Gastroesophageal sphincter (tissue), 4 donors: ENCODE measurements around the gene ATE1. TPM values are rescaled to one million over a fixed set of nuclear protein-coding genes. Genes with fewer than 3 reads are reported as not detected.

Experiments used
- ATAC-seq: fragments of 150-250 bp; one replicate; pipeline ENCODE4 v1.9.1; 2016; ENCODE audit warnings: mild to moderate bottlenecking, moderate library complexity
- H3K27ac ChIP-seq, 4 donors: fragments of 200-600 bp; sonication (generic) in 3 of 4; 1 replicate in 3 of 4; 2 replicates in 1 of 4; pipeline ENCODE4 v1.5.1; 2016 to 2019
- H3K27me3 ChIP-seq: fragments of 200-600 bp; sonication (generic); one replicate; pipeline ENCODE4 v1.5.1; 2019
- H3K36me3 ChIP-seq, 2 donors: fragments of 200-600 bp; sonication (generic); one replicate each; pipeline ENCODE4 v1.5.1; 2019; ENCODE audit warnings: control low read depth in 1 of 2
- H3K4me1 ChIP-seq, 3 donors: fragments of 200-600 bp; sonication (generic); 1 replicate in 2 of 3; 2 replicates in 1 of 3; pipeline ENCODE4 v1.5.1; 2016 to 2019; ENCODE audit warnings: control low read depth in 2 of 3
- H3K4me3 ChIP-seq, 2 donors: fragments of 200-600 bp; sonication (generic); one replicate each; pipeline ENCODE4 v1.5.1; 2019; ENCODE audit warnings: mild to moderate bottlenecking in 1 of 2, moderate library complexity in 1 of 2
- H3K9me3 ChIP-seq, 3 donors: fragments of 200-600 bp; sonication (generic); one replicate each; pipeline ENCODE4 v1.5.1; 2017 to 2019; ENCODE audit warnings: control low read depth in 2 of 3
- CTCF ChIP-seq, 4 experiments: fragments of 200-600 bp in 2 of 4; fragments of 450-650 bp in 2 of 4; sonication (generic) in 1 of 4; IDR thresholded peaks; one replicate each; pipeline ENCODE4 v1.5.1; 2017 to 2019; ENCODE audit warnings: antibody characterized with exemption in 4 of 4, mild to moderate bottlenecking in 2 of 4, moderate library complexity in 2 of 4
- EP300 ChIP-seq: sonication (generic); formaldehyde crosslinking; IDR thresholded peaks from one replicate; pipeline ENCODE4 v1.6.1; 2017; ENCODE audit warnings: antibody characterized with exemption, mild to moderate bottlenecking
- POLR2A ChIP-seq, 2 donors: fragments of 450-650 bp; IDR thresholded peaks; one replicate each; pipeline ENCODE4 v1.6.1; 2017; ENCODE audit warnings: antibody characterized with exemption in 2 of 2, mild to moderate bottlenecking in 2 of 2, moderate library complexity in 1 of 2
- POLR2AphosphoS5 ChIP-seq: sonication (generic); formaldehyde crosslinking; IDR thresholded peaks from one replicate; pipeline ENCODE4 v1.6.1; 2017; ENCODE audit warnings: antibody characterized with exemption
- WGBS, 2 donors: methylation state at CpG; one replicate each; pipeline ENCODE4 v1.1.5; 2018; ENCODE audit warnings: low coverage in 1 of 2; 5-methylcytosine and 5-hydroxymethylcytosine counted together
- total RNA-seq, 4 donors: library from RNA; depleted of rRNA; stranded (reverse); fragments of >200 nt; gene quantifications; one replicate each; pipeline ENCODE4 v1.1.0, GENCODE V29; 2016

ATE1 gene
- total RNA-seq, 4 donors from 2014 or later: 24.6 to 38.2 (median 32.6) TPM

DNA sequence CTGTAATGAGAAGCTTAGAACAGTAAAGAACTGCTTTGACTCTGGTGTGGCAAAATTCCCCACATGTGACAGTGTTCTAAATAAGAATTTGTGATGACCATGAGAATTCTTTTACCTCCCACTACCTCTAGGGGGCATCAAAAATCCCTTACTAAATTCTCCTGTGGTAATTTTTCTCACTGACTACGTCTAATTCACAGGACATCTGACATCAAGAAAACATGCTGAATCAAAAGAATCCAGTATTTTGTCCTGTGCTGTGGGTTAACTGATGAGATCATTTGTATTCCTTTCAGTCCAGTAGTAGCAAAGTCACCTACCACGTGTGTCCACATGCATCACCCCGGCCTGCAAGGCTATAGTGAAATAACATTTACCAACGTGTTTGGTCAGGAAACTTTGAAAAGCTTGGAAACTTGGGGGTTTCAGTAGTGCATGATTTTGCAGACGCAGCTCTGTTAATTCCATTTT, 103.8 kb downstream of the ATE1 start:
- no peaks in the 10 kb centered on the region for H3K4me1 ChIP-seq
- WGBS, 2 donors: 50 to 61% methylated on average over 5 of the region's 5 CpGs
- no peaks in the 10 kb centered on the region for H3K27me3 ChIP-seq
- peaks cover 0 to 22% of the 10 kb centered on the region in 2 donors for H3K36me3 ChIP-seq
- no peak overlapping the region for H3K27ac ChIP-seq
- ATAC-seq: no peak
- no peak for TF ChIP-seq POLR2AphosphoS5
- no peak for TF ChIP-seq POLR2A (IDR thresholded peaks at IDR 0.05)
- peak; percentile 37 to 63 (median 44) for TF ChIP-seq CTCF (IDR thresholded peaks at IDR 0.05)
- no peak overlapping the region for H3K4me3 ChIP-seq
- H3K9me3 ChIP-seq: no peaks in the 10 kb centered on the region

DNA sequence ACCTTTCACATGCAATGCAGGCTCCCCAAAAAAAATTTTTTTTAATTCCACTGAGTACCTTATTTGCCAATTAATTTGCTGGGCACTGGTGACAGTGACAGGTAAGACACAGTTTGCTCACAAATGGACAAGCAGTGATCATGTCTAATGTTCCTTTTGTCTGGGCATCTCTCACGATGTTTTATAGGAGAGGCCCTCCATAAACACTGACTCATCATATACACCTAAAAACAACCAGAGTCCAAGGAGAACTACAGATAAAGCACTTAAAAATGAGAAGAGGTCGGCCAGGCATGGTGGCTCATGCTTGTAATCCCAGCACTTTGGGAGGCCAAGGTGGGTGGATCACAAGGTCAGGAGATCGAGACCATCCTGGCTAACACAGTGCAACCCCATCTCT, 105.1 kb downstream of the ATE1 start:
- Histone ChIP-seq H3K4me3 (no peak overlapping the region), H3K27me3 (no peaks in the 10 kb centered on the region), H3K36me3 (peaks cover 0 to 15% of the 10 kb centered on the region in 2 donors), H3K27ac (no peak overlapping the region), H3K9me3 (no peaks in the 10 kb centered on the region), H3K4me1 (no peaks in the 10 kb centered on the region)
- WGBS, 2 donors: 91 to 92% methylated on average over 3 of the region's 3 CpGs
- ATAC-seq: no peak
- TF ChIP-seq POLR2AphosphoS5 (no peak), CTCF (IDR thresholded peaks at IDR 0.05) (no peak), EP300 (no peak), POLR2A (IDR thresholded peaks at IDR 0.05) (no peak)

GRCh38 chr10:121822180-121822579, 105.7 kb downstream of the ATE1 start:
- Histone ChIP-seq H3K9me3 (no peaks in the 10 kb centered on the region), H3K27ac (no peak overlapping the region), H3K4me1 (no peaks in the 10 kb centered on the region), H3K4me3 (no peak overlapping the region), H3K36me3 (peaks cover 0 to 10% of the 10 kb centered on the region in 2 donors), H3K27me3 (no peaks in the 10 kb centered on the region)
- ATAC-seq: no peak
- WGBS, 2 donors: 85 to 100% methylated on average over 1 of the region's 1 CpG
- TF ChIP-seq POLR2AphosphoS5: no peak
- TF ChIP-seq EP300: no peak
- no peak for TF ChIP-seq CTCF (IDR thresholded peaks at IDR 0.05)
- TF ChIP-seq POLR2A (IDR thresholded peaks at IDR 0.05): no peak

DNA sequence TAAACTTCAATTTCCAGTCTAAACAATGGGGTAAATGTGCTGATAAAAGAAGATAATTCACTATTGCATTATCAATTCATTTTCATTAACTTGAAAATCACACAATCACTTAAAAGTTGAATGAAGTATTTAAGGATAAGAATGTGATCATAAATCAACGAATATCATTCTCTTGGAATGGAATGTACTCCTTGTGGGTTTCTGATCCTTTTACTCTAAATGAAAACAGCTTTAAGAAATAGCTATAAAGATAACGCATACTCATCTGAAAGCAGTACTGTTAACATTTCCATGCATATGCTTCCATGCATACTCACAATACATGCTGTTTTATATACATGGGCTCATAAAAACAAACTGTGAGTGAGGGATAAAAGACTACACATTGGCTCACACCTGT, 108.8 kb downstream of the ATE1 start:
- Histone ChIP-seq H3K27me3 (no peaks in the 10 kb centered on the region), H3K9me3 (no peaks in the 10 kb centered on the region), H3K36me3 (peaks cover 0 to 11% of the 10 kb centered on the region in 2 donors), H3K4me1 (no peaks in the 10 kb centered on the region), H3K27ac (no peak overlapping the region), H3K4me3 (no peak overlapping the region)
- WGBS, 2 donors: 58 to 76% methylated on average over 2 of the region's 2 CpGs
- no peak for ATAC-seq
- TF ChIP-seq CTCF (IDR thresholded peaks at IDR 0.05) (no peak), POLR2A (IDR thresholded peaks at IDR 0.05) (no peak), EP300 (no peak), POLR2AphosphoS5 (no peak)

GRCh38 chr10:121818599-121818998, 109.2 kb downstream of the ATE1 start:
- ATAC-seq: no peak
- Histone ChIP-seq H3K27ac (no peak overlapping the region), H3K4me1 (no peaks in the 10 kb centered on the region), H3K9me3 (no peaks in the 10 kb centered on the region), H3K27me3 (no peaks in the 10 kb centered on the region), H3K4me3 (no peak overlapping the region), H3K36me3 (peaks cover 0 to 16% of the 10 kb centered on the region in 2 donors)
- TF ChIP-seq POLR2AphosphoS5: no peak
- no peak for TF ChIP-seq EP300
- no peak for TF ChIP-seq POLR2A (IDR thresholded peaks at IDR 0.05)
- TF ChIP-seq CTCF (IDR thresholded peaks at IDR 0.05): no peak
- 50 to 56% methylated on average over 2 of the region's 2 CpGs for WGBS, 2 donors
